MCF 10A (cell line): ENCODE data around the gene ADGRD1. TPM values are rescaled to one million over a fixed set of nuclear protein-coding genes. Genes with fewer than 3 reads are reported as not detected.
"Not testable (repeated sequence)": the region's sequence is repeated elsewhere in the genome, so short reads cannot be mapped to it uniquely, and the experiment has no call there.

Source experiments
- BruUV-seq: library from RNA; stranded (reverse); fragments of 400-500 nt; replicated peaks from 2 replicates; lab custom pipeline; 2021; lab: Mats Ljungman, UMichigan
- CTCF ChIA-PET: fragments of 300-600 bp; sonication (Branson Sonifier 250); formaldehyde crosslinking; extraction: SDS; loops from one replicate; lab custom pipeline; 2021; ENCODE audit warnings: antibody characterized with exemption, inconsistent platforms; lab: Yijun Ruan, JAX
- POLR2A ChIA-PET: fragments of 300-600, 350-650 bp; sonication (Branson Sonifier 250); formaldehyde crosslinking; extraction: SDS; loops from one replicate; lab custom pipeline; 2020; ENCODE audit warnings: antibody characterized with exemption, inconsistent platforms; lab: Yijun Ruan, JAX
- DNase-seq: peaks from one replicate; pipeline ENCODE4 v3.0.0-alpha.2; 2018; ENCODE audit not compliant: unreplicated experiment
- H3K27ac Mint-ChIP-seq: one replicate; pipeline ENCODE4 v1.8.0; 2022; ENCODE audit warnings: mild to moderate bottlenecking, low read depth, mixed read lengths; ENCODE audit not compliant: unreplicated experiment
- H3K27me3 Mint-ChIP-seq: one replicate; pipeline ENCODE4 v1.8.0; 2022; ENCODE audit warnings: mixed read lengths; ENCODE audit not compliant: insufficient read depth, unreplicated experiment
- H3K36me3 Mint-ChIP-seq: one replicate; pipeline ENCODE4 v1.8.0; 2022; ENCODE audit warnings: mild to moderate bottlenecking, moderate library complexity, mixed read lengths; ENCODE audit not compliant: insufficient read depth, unreplicated experiment
- H3K4me1 Mint-ChIP-seq: one replicate; pipeline ENCODE4 v1.8.0; 2022; ENCODE audit warnings: mixed read lengths; ENCODE audit not compliant: insufficient read depth, unreplicated experiment
- H3K4me3 Mint-ChIP-seq: one replicate; pipeline ENCODE4 v1.8.0; 2022; ENCODE audit warnings: mild to moderate bottlenecking, moderate library complexity, mixed read lengths; ENCODE audit not compliant: unreplicated experiment
- H3K9me3 Mint-ChIP-seq: one replicate; pipeline ENCODE4 v1.8.0; 2022; ENCODE audit warnings: mixed read lengths; ENCODE audit not compliant: unreplicated experiment
- intact Hi-C: fragments of 100-400 bp; cut with micrococcal nuclease; formaldehyde crosslinking; loops from 2 replicates; pipeline ENCODE4 v1.14.1; 2022
- total RNA-seq: library from RNA; stranded (reverse); gene quantifications from 2 replicates; pipeline ENCODE4 v1.2.3, GENCODE V29; 2022
- TF ChIP-seq, protein P1 (sequence below): fragments of 200-600 bp; IDR thresholded peaks from one replicate; pipeline ENCODE4 v1.8.0; 2022; ENCODE audit warnings: antibody characterized with exemption, mild to moderate bottlenecking; ENCODE audit not compliant: unreplicated experiment

The ADGRD1 gene
- total RNA-seq, 1 experiment from 2014 or later = 0.68 TPM

DNA sequence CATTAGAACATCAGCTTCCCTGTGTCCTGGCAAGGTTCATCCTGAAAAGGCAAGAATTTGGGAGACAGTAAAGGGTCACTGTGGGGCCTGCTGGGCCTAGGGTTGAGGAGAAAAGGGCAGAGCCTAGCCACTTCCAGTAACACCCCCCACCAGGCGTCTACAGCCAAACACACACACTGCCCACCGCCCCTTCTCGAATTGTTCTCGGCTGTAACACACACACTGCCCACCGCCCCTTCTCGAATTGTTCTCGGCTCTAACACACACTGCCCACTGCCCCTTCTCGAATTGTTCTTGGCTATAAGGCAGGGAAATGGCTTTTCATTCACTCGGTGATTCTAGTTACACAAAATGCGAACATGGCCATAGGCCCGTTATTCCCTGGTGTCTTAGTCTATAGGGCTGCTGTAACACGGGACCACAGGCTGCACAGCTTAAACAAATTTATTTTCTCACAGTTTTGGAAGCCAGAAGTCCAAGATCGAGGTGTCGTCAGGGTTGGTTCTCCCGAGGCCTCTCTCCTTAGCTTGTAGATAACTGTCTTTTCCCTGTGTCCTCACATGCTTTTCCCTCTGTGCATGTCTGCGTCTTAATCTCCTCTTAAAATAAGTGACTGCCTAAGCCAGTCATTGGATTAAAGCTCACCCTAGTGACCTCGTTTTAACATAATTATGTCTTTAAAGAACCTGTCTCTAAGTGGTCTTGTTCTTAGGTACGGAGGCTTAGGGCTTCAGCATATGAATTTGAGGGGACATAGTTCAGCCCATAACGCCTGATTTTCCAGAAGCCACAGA lies 171.0 kb downstream of the ADGRD1 start:
- H3K4me1 Mint-ChIP-seq = peaks cover 4% of the 10 kb centered on the region
- H3K4me3 Mint-ChIP-seq = no peak overlapping the region
- no peak for DNase-seq
- ChIA-PET POLR2A (interaction anchor here (0.7 kb wide), 1 partner anchor 374 kb away, joined by 3 read pairs; no protein-coding TSS in a partner anchor), CTCF (interaction anchor here (0.7 to 1.6 kb wide), 3 partner anchors 12 to 21 kb away, joined by 4 to 7 read pairs (median 6); no protein-coding TSS in a partner anchor)
- intact Hi-C loops = no loop called here
- TF ChIP-seq, protein P1, sequence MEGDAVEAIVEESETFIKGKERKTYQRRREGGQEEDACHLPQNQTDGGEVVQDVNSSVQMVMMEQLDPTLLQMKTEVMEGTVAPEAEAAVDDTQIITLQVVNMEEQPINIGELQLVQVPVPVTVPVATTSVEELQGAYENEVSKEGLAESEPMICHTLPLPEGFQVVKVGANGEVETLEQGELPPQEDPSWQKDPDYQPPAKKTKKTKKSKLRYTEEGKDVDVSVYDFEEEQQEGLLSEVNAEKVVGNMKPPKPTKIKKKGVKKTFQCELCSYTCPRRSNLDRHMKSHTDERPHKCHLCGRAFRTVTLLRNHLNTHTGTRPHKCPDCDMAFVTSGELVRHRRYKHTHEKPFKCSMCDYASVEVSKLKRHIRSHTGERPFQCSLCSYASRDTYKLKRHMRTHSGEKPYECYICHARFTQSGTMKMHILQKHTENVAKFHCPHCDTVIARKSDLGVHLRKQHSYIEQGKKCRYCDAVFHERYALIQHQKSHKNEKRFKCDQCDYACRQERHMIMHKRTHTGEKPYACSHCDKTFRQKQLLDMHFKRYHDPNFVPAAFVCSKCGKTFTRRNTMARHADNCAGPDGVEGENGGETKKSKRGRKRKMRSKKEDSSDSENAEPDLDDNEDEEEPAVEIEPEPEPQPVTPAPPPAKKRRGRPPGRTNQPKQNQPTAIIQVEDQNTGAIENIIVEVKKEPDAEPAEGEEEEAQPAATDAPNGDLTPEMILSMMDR = no peak
- H3K9me3 Mint-ChIP-seq = no peaks in the 10 kb centered on the region
- no peaks in the 10 kb centered on the region for H3K36me3 Mint-ChIP-seq
- no TSS peak for BruUV-seq
- no peak overlapping the region for H3K27ac Mint-ChIP-seq
- H3K27me3 Mint-ChIP-seq = no peaks in the 10 kb centered on the region

- H3K27ac Mint-ChIP-seq = no peak overlapping the region
- peaks cover 9% of the 10 kb centered on the region for H3K4me1 Mint-ChIP-seq
- no peaks in the 10 kb centered on the region for H3K27me3 Mint-ChIP-seq
- no peaks in the 10 kb centered on the region for H3K9me3 Mint-ChIP-seq
- POLR2A ChIA-PET = no interaction called here
- no TSS peak for BruUV-seq
- TF ChIP-seq, protein P1 = no peak
- intact Hi-C loops = no loop called here
- CTCF ChIA-PET = interaction anchor here (0.8 to 1.1 kb wide), 3 partner anchors 10 to 16 kb away, joined by 3 to 4 read pairs (median 3); no protein-coding TSS in a partner anchor
- H3K36me3 Mint-ChIP-seq = no peaks in the 10 kb centered on the region
- DNase-seq = no peak
- H3K4me3 Mint-ChIP-seq = no peak overlapping the region
Measured at GRCh38 chr12:131126662-131127173, 173.0 kb downstream of the ADGRD1 start.

- Mint-ChIP-seq H3K36me3 (no peaks in the 10 kb centered on the region), H3K4me3 (no peak overlapping the region), H3K27ac (no peak overlapping the region), H3K4me1 (peaks cover 15% of the 10 kb centered on the region), H3K27me3 (no peaks in the 10 kb centered on the region), H3K9me3 (no peaks in the 10 kb centered on the region)
- ChIA-PET CTCF (interaction anchor here (1.2 to 1.4 kb wide), 2 partner anchors 11 to 16 kb away, joined by 3 to 5 read pairs; no protein-coding TSS in a partner anchor), POLR2A (no interaction called here)
- TF ChIP-seq, protein P1 = no peak
- BruUV-seq = no TSS peak
- intact Hi-C loops = no loop called here
- no peak for DNase-seq
Measured at GRCh38 chr12:131128556-131128955, 174.8 kb downstream of the ADGRD1 start.

DNA sequence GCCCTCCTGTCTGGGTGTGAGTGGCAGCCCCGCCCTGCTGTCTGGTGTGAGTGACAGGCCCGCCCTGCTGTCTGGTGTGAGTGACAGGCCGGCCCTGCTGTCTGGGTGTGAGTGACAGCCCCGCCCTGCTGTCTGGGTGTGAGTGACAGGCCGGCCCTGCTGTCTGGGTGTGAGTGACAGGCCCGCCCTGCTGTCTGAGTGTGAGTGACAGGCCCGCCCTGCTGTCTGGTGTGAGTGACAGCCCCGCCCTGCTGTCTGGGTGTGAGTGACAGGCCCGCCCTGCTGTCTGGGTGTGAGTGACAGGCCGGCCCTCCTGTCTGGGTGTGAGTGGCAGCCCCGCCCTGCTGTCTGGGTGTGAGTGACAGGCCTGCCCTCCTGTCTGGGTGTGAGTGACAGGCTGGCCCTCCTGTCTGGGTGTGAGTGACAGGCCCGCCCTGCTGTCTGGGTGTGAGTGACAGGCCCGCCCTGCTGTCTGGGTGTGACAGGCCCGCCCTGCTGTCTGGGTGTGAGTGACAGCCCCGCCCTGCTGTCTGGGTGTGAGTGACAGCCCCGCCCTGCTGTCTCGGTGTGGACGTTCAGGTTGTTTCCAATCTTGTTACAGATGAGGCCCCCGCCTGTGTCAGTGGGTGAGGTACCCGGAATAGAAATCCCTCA lies 175.4 kb downstream of the ADGRD1 start:
- H3K9me3 Mint-ChIP-seq, H3K27me3 Mint-ChIP-seq, BruUV-seq, DNase-seq, H3K27ac Mint-ChIP-seq, POLR2A ChIA-PET, intact Hi-C loops, H3K36me3 Mint-ChIP-seq, CTCF ChIA-PET, H3K4me3 Mint-ChIP-seq: not testable (repeated sequence)
- peaks cover 18% of the 10 kb centered on the region for H3K4me1 Mint-ChIP-seq
